Measurements from ENCODE around the gene CNTNAP2.
"Not testable (repeated sequence)": the region's sequence is repeated elsewhere in the genome, so short reads cannot be mapped to it uniquely, and the experiment has no call there.

Gene CNTNAP2

GRCh38 chr7:148451526-148451925, 2334.9 kb downstream of the CNTNAP2 start:
- H3K4me1 ChIP-seq (ENCODE audit: control insufficient read depth in 2 of 2, insufficient read depth in 2 of 2, low read length in 2 of 2): peaks cover 6 to 10% of the 10 kb centered on the region in 2 donors
- not testable (repeated sequence) for H3K9me3 ChIP-seq (ENCODE audit: control insufficient read depth in 2 of 2, low read length in 2 of 2); H3K27ac ChIP-seq (ENCODE audit: low read depth in 2 of 2, low read length in 2 of 2); H3K9ac ChIP-seq (ENCODE audit: low read depth in 1 of 2, low read length in 2 of 2); H3K27me3 ChIP-seq (ENCODE audit: control insufficient read depth in 2 of 2, insufficient read depth in 2 of 2, low read length in 2 of 2); H3K36me3 ChIP-seq (ENCODE audit: control insufficient read depth in 2 of 2, insufficient read depth in 2 of 2, low read length in 2 of 2); H3K4me3 ChIP-seq (ENCODE audit: low read length in 2 of 2)

GRCh38 chr7:148456351-148456750, 2339.8 kb downstream of the CNTNAP2 start:
- no peaks in the 10 kb centered on the region for H3K27me3 ChIP-seq (ENCODE audit: control insufficient read depth in 2 of 2, insufficient read depth in 2 of 2, low read length in 2 of 2)
- no peak overlapping the region for H3K9ac ChIP-seq (ENCODE audit: low read depth in 1 of 2, low read length in 2 of 2)
- no peak overlapping the region for H3K4me3 ChIP-seq (ENCODE audit: low read length in 2 of 2)
- no peaks in the 10 kb centered on the region for H3K9me3 ChIP-seq (ENCODE audit: control insufficient read depth in 2 of 2, low read length in 2 of 2)
- H3K27ac ChIP-seq (ENCODE audit: low read depth in 2 of 2, low read length in 2 of 2): no peak overlapping the region
- H3K36me3 ChIP-seq (ENCODE audit: control insufficient read depth in 2 of 2, insufficient read depth in 2 of 2, low read length in 2 of 2): no peaks in the 10 kb centered on the region
- no peaks in the 10 kb centered on the region for H3K4me1 ChIP-seq (ENCODE audit: control insufficient read depth in 2 of 2, insufficient read depth in 2 of 2, low read length in 2 of 2)

- H3K4me3 ChIP-seq (ENCODE audit: low read length in 2 of 2): no peak overlapping the region
- no peaks in the 10 kb centered on the region for H3K4me1 ChIP-seq (ENCODE audit: control insufficient read depth in 2 of 2, insufficient read depth in 2 of 2, low read length in 2 of 2)
- H3K36me3 ChIP-seq (ENCODE audit: control insufficient read depth in 2 of 2, insufficient read depth in 2 of 2, low read length in 2 of 2): no peaks in the 10 kb centered on the region
- no peaks in the 10 kb centered on the region for H3K27me3 ChIP-seq (ENCODE audit: control insufficient read depth in 2 of 2, insufficient read depth in 2 of 2, low read length in 2 of 2)
- no peak overlapping the region for H3K27ac ChIP-seq (ENCODE audit: low read depth in 2 of 2, low read length in 2 of 2)
- H3K9ac ChIP-seq (ENCODE audit: low read depth in 1 of 2, low read length in 2 of 2): no peak overlapping the region
- H3K9me3 ChIP-seq (ENCODE audit: control insufficient read depth in 2 of 2, low read length in 2 of 2): no peaks in the 10 kb centered on the region
Measured at GRCh38 chr7:148457310-148457921, 2340.8 kb downstream of the CNTNAP2 start.

GRCh38 chr7:148458263-148458662, 2341.7 kb downstream of the CNTNAP2 start:
- no peak overlapping the region for H3K4me3 ChIP-seq (ENCODE audit: low read length in 2 of 2)
- H3K9ac ChIP-seq (ENCODE audit: low read depth in 1 of 2, low read length in 2 of 2): no peak overlapping the region
- H3K27me3 ChIP-seq (ENCODE audit: control insufficient read depth in 2 of 2, insufficient read depth in 2 of 2, low read length in 2 of 2): no peaks in the 10 kb centered on the region
- H3K9me3 ChIP-seq (ENCODE audit: control insufficient read depth in 2 of 2, low read length in 2 of 2): no peaks in the 10 kb centered on the region
- H3K4me1 ChIP-seq (ENCODE audit: control insufficient read depth in 2 of 2, insufficient read depth in 2 of 2, low read length in 2 of 2): no peaks in the 10 kb centered on the region
- no peak overlapping the region for H3K27ac ChIP-seq (ENCODE audit: low read depth in 2 of 2, low read length in 2 of 2)
- H3K36me3 ChIP-seq (ENCODE audit: control insufficient read depth in 2 of 2, insufficient read depth in 2 of 2, low read length in 2 of 2): no peaks in the 10 kb centered on the region

GRCh38 chr7:148461392-148462179, 2345.0 kb downstream of the CNTNAP2 start:
- Histone ChIP-seq H3K27me3 (ENCODE audit: control insufficient read depth in 2 of 2, insufficient read depth in 2 of 2, low read length in 2 of 2) (no peaks in the 10 kb centered on the region), H3K9me3 (ENCODE audit: control insufficient read depth in 2 of 2, low read length in 2 of 2) (no peaks in the 10 kb centered on the region), H3K4me1 (ENCODE audit: control insufficient read depth in 2 of 2, insufficient read depth in 2 of 2, low read length in 2 of 2) (no peaks in the 10 kb centered on the region), H3K9ac (ENCODE audit: low read depth in 1 of 2, low read length in 2 of 2) (no peak overlapping the region), H3K36me3 (ENCODE audit: control insufficient read depth in 2 of 2, insufficient read depth in 2 of 2, low read length in 2 of 2) (no peaks in the 10 kb centered on the region), H3K4me3 (ENCODE audit: low read length in 2 of 2) (no peak overlapping the region), H3K27ac (ENCODE audit: low read depth in 2 of 2, low read length in 2 of 2) (no peak overlapping the region)

GRCh38 chr7:148462774-148463173, 2346.2 kb downstream of the CNTNAP2 start:
- H3K27me3 ChIP-seq (ENCODE audit: control insufficient read depth in 2 of 2, insufficient read depth in 2 of 2, low read length in 2 of 2); H3K4me3 ChIP-seq (ENCODE audit: low read length in 2 of 2); H3K36me3 ChIP-seq (ENCODE audit: control insufficient read depth in 2 of 2, insufficient read depth in 2 of 2, low read length in 2 of 2); H3K4me1 ChIP-seq (ENCODE audit: control insufficient read depth in 2 of 2, insufficient read depth in 2 of 2, low read length in 2 of 2); H3K9me3 ChIP-seq (ENCODE audit: control insufficient read depth in 2 of 2, low read length in 2 of 2); H3K27ac ChIP-seq (ENCODE audit: low read depth in 2 of 2, low read length in 2 of 2); H3K9ac ChIP-seq (ENCODE audit: low read depth in 1 of 2, low read length in 2 of 2): not testable (repeated sequence)

- Histone ChIP-seq H3K4me1 (ENCODE audit: control insufficient read depth in 2 of 2, insufficient read depth in 2 of 2, low read length in 2 of 2) (no peaks in the 10 kb centered on the region), H3K27me3 (ENCODE audit: control insufficient read depth in 2 of 2, insufficient read depth in 2 of 2, low read length in 2 of 2) (no peaks in the 10 kb centered on the region), H3K4me3 (ENCODE audit: low read length in 2 of 2) (no peak overlapping the region), H3K9me3 (ENCODE audit: control insufficient read depth in 2 of 2, low read length in 2 of 2) (no peaks in the 10 kb centered on the region), H3K27ac (ENCODE audit: low read depth in 2 of 2, low read length in 2 of 2) (no peak overlapping the region), H3K36me3 (ENCODE audit: control insufficient read depth in 2 of 2, insufficient read depth in 2 of 2, low read length in 2 of 2) (no peaks in the 10 kb centered on the region), H3K9ac (ENCODE audit: low read depth in 1 of 2, low read length in 2 of 2) (no peak overlapping the region)
Measured at GRCh38 chr7:148463210-148463609, 2346.6 kb downstream of the CNTNAP2 start.

- no peak overlapping the region for H3K9ac ChIP-seq (ENCODE audit: low read depth in 1 of 2, low read length in 2 of 2)
- H3K4me3 ChIP-seq (ENCODE audit: low read length in 2 of 2): no peak overlapping the region
- H3K36me3 ChIP-seq (ENCODE audit: control insufficient read depth in 2 of 2, insufficient read depth in 2 of 2, low read length in 2 of 2): no peaks in the 10 kb centered on the region
- H3K27me3 ChIP-seq (ENCODE audit: control insufficient read depth in 2 of 2, insufficient read depth in 2 of 2, low read length in 2 of 2): no peaks in the 10 kb centered on the region
- H3K9me3 ChIP-seq (ENCODE audit: control insufficient read depth in 2 of 2, low read length in 2 of 2): no peaks in the 10 kb centered on the region
- H3K27ac ChIP-seq (ENCODE audit: low read depth in 2 of 2, low read length in 2 of 2): no peak overlapping the region
- no peaks in the 10 kb centered on the region for H3K4me1 ChIP-seq (ENCODE audit: control insufficient read depth in 2 of 2, insufficient read depth in 2 of 2, low read length in 2 of 2)
Measured at GRCh38 chr7:148464947-148465346, 2348.3 kb downstream of the CNTNAP2 start.

- H3K36me3 ChIP-seq (ENCODE audit: control insufficient read depth in 2 of 2, insufficient read depth in 2 of 2, low read length in 2 of 2); H3K4me1 ChIP-seq (ENCODE audit: control insufficient read depth in 2 of 2, insufficient read depth in 2 of 2, low read length in 2 of 2); H3K27me3 ChIP-seq (ENCODE audit: control insufficient read depth in 2 of 2, insufficient read depth in 2 of 2, low read length in 2 of 2): not testable (repeated sequence)
Measured at GRCh38 chr7:148465441-148465840, 2348.8 kb downstream of the CNTNAP2 start.

GRCh38 chr7:148466120-148466519, 2349.5 kb downstream of the CNTNAP2 start:
- H3K4me3 ChIP-seq (ENCODE audit: low read length in 2 of 2): no peak overlapping the region
- no peak overlapping the region for H3K27ac ChIP-seq (ENCODE audit: low read depth in 2 of 2, low read length in 2 of 2)
- no peaks in the 10 kb centered on the region for H3K36me3 ChIP-seq (ENCODE audit: control insufficient read depth in 2 of 2, insufficient read depth in 2 of 2, low read length in 2 of 2)
- H3K9ac ChIP-seq (ENCODE audit: low read depth in 1 of 2, low read length in 2 of 2): no peak overlapping the region
- H3K9me3 ChIP-seq (ENCODE audit: control insufficient read depth in 2 of 2, low read length in 2 of 2): no peaks in the 10 kb centered on the region
- no peaks in the 10 kb centered on the region for H3K4me1 ChIP-seq (ENCODE audit: control insufficient read depth in 2 of 2, insufficient read depth in 2 of 2, low read length in 2 of 2)
- H3K27me3 ChIP-seq (ENCODE audit: control insufficient read depth in 2 of 2, insufficient read depth in 2 of 2, low read length in 2 of 2): no peaks in the 10 kb centered on the region

More at GRCh38 chr7:148465441-148465840, 2348.8 kb downstream of the CNTNAP2 start:
- H3K4me3 ChIP-seq (ENCODE audit: low read length in 2 of 2); H3K27ac ChIP-seq (ENCODE audit: low read depth in 2 of 2, low read length in 2 of 2); H3K9ac ChIP-seq (ENCODE audit: low read depth in 1 of 2, low read length in 2 of 2); H3K9me3 ChIP-seq (ENCODE audit: control insufficient read depth in 2 of 2, low read length in 2 of 2): not testable (repeated sequence)
